HUDEP-2 (cell line): ENCODE measurements around the gene ANAPC15.

Experiments used
- DNase-seq, 76 experiments: peaks; one replicate each; lab custom pipeline; 2025; ENCODE audit not compliant: unreplicated experiment in 76 of 76; lab: John Stamatoyannopoulos, UW

The ANAPC15 gene

GRCh38 chr11:72061739-72062396, 50.6 kb downstream of the ANAPC15 start:
- DNase-seq, result no peak
